Vagina (tissue), 2 donors: ENCODE data around the gene LRRC59. TPM values are rescaled to one million over a fixed set of nuclear protein-coding genes. Genes with fewer than 3 reads are reported as not detected.

ENCODE experiments used
- DNase-seq, 2 donors: peaks; one replicate each; pipeline ENCODE4 v3.0.0-alpha.2; 2017; ENCODE audit errors: extremely low spot score in 2 of 2
- H3K27ac ChIP-seq: fragments of 200-600 bp; sonication (generic); one replicate; pipeline ENCODE4 v1.5.1; 2019
- H3K27me3 ChIP-seq: fragments of 200-600 bp; sonication (generic); one replicate; pipeline ENCODE4 v1.5.1; 2019
- H3K36me3 ChIP-seq, 2 donors: fragments of 200-600 bp; sonication (generic); one replicate each; pipeline ENCODE4 v1.5.1; 2017 to 2019
- H3K4me1 ChIP-seq: fragments of 200-600 bp; sonication (generic); one replicate; pipeline ENCODE4 v1.5.1; 2019
- H3K4me3 ChIP-seq, 2 donors: fragments of 200-600 bp; sonication (generic); 1 replicate in 1 of 2; 2 replicates in 1 of 2; pipeline ENCODE4 v1.5.1; 2016 to 2019
- H3K9me3 ChIP-seq: fragments of 200-600 bp; sonication (generic); one replicate; pipeline ENCODE4 v1.5.1; 2019
- POLR2A ChIP-seq, 2 donors: fragments of 450-650 bp; IDR thresholded peaks; one replicate each; pipeline ENCODE4 v1.6.1; 2017; ENCODE audit warnings: antibody characterized with exemption in 2 of 2, mild to moderate bottlenecking in 2 of 2, moderate library complexity in 2 of 2
- POLR2AphosphoS5 ChIP-seq, 2 donors: sonication (generic); formaldehyde crosslinking; IDR thresholded peaks; one replicate each; pipeline ENCODE4 v1.9.0; 2017; ENCODE audit warnings: antibody characterized with exemption in 2 of 2, mild to moderate bottlenecking in 2 of 2, low read depth in 1 of 2; ENCODE audit not compliant: insufficient read depth in 1 of 2
- intact Hi-C: fragments of 100-400 bp; cut with DNase I; formaldehyde crosslinking; loops from one replicate; pipeline ENCODE4 v1.15.1; 2023
- total RNA-seq: library from RNA; depleted of rRNA; stranded (reverse); fragments of >200 nt; gene quantifications from one replicate; pipeline ENCODE4 v1.2.3, GENCODE V29; 2016
- TF ChIP-seq, protein P1 (sequence below), 3 experiments: fragments of 450-650 bp in 2 of 3; fragments of 200-600 bp in 1 of 3; sonication (generic) in 1 of 3; IDR thresholded peaks; one replicate each; pipeline ENCODE4 v1.5.1; 2017 to 2019; ENCODE audit warnings: antibody characterized with exemption in 3 of 3, mild to moderate bottlenecking in 2 of 3, moderate library complexity in 2 of 3

The LRRC59 gene
- total RNA-seq, 1 donor from 2014 or later = 49.6 TPM

GRCh38 chr17:50354776-50355175 lies 42.5 kb downstream of the LRRC59 start:
- TF ChIP-seq POLR2AphosphoS5 (IDR thresholded peaks at IDR 0.05; ENCODE audit: insufficient read depth in 1 of 2, low read depth in 1 of 2) (no peak), POLR2A (IDR thresholded peaks at IDR 0.05) (no peak)
- TF ChIP-seq, protein P1, sequence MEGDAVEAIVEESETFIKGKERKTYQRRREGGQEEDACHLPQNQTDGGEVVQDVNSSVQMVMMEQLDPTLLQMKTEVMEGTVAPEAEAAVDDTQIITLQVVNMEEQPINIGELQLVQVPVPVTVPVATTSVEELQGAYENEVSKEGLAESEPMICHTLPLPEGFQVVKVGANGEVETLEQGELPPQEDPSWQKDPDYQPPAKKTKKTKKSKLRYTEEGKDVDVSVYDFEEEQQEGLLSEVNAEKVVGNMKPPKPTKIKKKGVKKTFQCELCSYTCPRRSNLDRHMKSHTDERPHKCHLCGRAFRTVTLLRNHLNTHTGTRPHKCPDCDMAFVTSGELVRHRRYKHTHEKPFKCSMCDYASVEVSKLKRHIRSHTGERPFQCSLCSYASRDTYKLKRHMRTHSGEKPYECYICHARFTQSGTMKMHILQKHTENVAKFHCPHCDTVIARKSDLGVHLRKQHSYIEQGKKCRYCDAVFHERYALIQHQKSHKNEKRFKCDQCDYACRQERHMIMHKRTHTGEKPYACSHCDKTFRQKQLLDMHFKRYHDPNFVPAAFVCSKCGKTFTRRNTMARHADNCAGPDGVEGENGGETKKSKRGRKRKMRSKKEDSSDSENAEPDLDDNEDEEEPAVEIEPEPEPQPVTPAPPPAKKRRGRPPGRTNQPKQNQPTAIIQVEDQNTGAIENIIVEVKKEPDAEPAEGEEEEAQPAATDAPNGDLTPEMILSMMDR (IDR thresholded peaks at IDR 0.05) = no peak
- DNase-seq = no peak
- no peak overlapping the region for H3K4me3 ChIP-seq
- H3K4me1 ChIP-seq = peaks cover 8% of the 10 kb centered on the region
- H3K36me3 ChIP-seq = peaks cover 0 to 56% of the 10 kb centered on the region in 2 donors
- intact Hi-C loops = loop anchor here (10.0 kb wide), 1 partner anchor 120 kb away; the partner anchor contains the start of gene RSAD1
- H3K27ac ChIP-seq = no peak overlapping the region
- H3K27me3 ChIP-seq = no peaks in the 10 kb centered on the region
- H3K9me3 ChIP-seq = no peaks in the 10 kb centered on the region

DNA sequence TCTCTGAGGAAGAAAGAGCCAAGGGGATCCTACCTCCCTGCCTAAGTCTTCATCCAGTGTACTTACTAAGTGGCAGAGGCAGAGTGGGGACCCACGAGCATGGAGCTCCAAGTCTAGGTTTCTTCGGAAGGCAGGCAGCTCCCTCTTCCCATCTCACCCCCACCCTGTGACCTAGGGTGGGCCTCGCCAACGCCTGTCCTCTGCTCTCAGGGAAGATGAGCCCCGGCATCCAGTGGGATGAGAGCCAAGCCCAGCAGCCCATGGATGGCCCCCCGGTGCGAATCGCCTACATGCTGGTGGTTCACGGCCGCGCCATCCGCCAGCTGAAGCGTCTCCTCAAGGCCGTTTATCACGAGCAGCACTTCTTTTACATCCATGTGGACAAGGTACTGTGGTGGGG lies 43.1 kb downstream of the LRRC59 start:
- no peak for DNase-seq
- TF ChIP-seq POLR2AphosphoS5 (IDR thresholded peaks at IDR 0.05; ENCODE audit: insufficient read depth in 1 of 2, low read depth in 1 of 2) (no peak), POLR2A (IDR thresholded peaks at IDR 0.05) (no peak)
- TF ChIP-seq, protein P1 (IDR thresholded peaks at IDR 0.05) = no peak
- peaks cover 9% of the 10 kb centered on the region for H3K4me1 ChIP-seq
- H3K27me3 ChIP-seq = no peaks in the 10 kb centered on the region
- intact Hi-C loops = loop anchor here (10.0 kb wide), 1 partner anchor 121 kb away; the partner anchor contains the start of gene RSAD1
- H3K4me3 ChIP-seq = no peak overlapping the region
- H3K9me3 ChIP-seq = no peaks in the 10 kb centered on the region
- H3K27ac ChIP-seq = no peak overlapping the region
- peaks cover 0 to 54% of the 10 kb centered on the region in 2 donors for H3K36me3 ChIP-seq

DNA sequence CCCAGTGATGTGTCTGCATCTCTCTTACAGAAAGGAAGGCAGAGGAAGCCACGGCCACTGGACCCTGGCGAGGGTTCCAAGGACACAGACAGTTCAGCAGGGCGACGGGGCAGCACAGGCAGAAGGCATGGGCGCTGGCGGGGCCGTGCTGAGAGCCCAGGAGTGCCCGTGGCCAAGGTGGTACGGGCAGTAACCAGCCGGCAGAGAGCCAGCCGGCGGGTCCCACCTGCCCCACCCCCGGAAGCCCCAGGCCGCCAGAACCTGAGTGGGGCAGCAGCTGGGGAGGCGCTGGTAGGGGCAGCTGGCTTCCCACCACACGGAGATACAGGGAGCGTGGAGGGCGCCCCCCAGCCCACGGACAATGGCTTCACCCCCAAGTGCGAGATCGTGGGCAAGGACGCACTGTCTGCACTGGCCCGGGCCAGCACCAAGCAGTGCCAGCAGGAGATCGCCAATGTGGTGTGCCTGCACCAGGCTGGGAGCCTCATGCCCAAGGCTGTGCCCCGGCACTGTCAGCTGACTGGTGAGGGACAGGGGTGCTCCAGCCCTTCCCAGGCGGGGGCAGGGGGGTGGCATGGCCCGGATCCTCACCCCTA lies 43.6 kb downstream of the LRRC59 start:
- H3K4me1 ChIP-seq = peaks cover 14% of the 10 kb centered on the region
- no peaks in the 10 kb centered on the region for H3K9me3 ChIP-seq
- peaks cover 0 to 49% of the 10 kb centered on the region in 2 donors for H3K36me3 ChIP-seq
- intact Hi-C loops = loop anchor here (10.0 kb wide), 1 partner anchor 121 kb away; the partner anchor contains the start of gene RSAD1
- DNase-seq = no peak
- TF ChIP-seq, protein P1 (IDR thresholded peaks at IDR 0.05) = no peak
- TF ChIP-seq POLR2AphosphoS5 (IDR thresholded peaks at IDR 0.05; ENCODE audit: insufficient read depth in 1 of 2, low read depth in 1 of 2) = no peak
- TF ChIP-seq POLR2A (IDR thresholded peaks at IDR 0.05) = no peak
- no peaks in the 10 kb centered on the region for H3K27me3 ChIP-seq
- no peak overlapping the region for H3K27ac ChIP-seq
- H3K4me3 ChIP-seq = no peak overlapping the region

DNA sequence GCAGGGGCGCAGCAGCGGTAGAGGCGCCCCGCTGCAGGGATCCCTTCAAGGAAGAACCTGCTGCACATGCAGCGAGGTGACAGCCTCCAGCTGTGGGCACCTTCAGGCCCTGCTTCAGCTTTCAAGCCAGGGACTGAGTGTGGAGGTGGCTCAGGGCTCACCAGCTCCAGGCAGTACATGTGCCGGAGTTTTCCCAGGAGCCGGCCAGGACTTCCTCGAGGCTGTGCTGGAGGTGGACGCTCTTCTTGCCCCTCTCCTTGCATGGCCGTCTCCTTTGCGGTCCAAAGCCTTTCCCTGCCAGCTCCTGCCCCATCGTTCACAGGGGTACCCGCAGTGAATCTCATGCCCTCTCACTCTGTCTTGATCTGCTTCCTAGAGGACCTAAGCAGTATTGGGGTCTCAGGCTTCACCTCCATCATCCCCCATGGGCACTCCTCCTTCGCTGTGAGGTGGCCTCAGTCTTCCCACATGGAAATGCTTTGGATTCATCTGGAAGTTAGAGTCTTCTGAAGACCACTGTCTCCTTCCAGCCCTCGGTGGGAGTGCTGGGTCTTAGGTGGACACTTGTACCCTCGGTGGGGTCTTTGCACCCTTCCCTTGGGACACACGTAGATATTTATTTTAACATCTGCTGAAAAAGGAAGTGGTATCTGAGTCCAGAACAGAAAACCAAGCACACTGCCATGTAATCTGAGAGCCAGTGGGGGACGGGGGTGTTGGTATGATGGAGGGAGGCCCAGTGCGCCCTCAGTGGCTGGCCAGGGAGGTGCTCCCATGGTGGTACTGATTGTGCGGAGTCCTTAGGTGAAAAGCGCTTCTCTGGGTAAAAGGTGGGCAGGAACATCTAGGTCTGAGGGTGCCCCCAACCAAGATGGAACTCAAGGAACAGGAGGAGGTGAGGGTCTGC lies 44.4 kb downstream of the LRRC59 start:
- TF ChIP-seq, protein P1 (IDR thresholded peaks at IDR 0.05) = no peak
- no peak for TF ChIP-seq POLR2A (IDR thresholded peaks at IDR 0.05)
- TF ChIP-seq POLR2AphosphoS5 (IDR thresholded peaks at IDR 0.05; ENCODE audit: insufficient read depth in 1 of 2, low read depth in 1 of 2) = no peak
- Histone ChIP-seq H3K27ac (no peak overlapping the region), H3K4me1 (peaks cover 21% of the 10 kb centered on the region), H3K4me3 (no peak overlapping the region), H3K36me3 (peaks cover 0 to 41% of the 10 kb centered on the region in 2 donors), H3K27me3 (no peaks in the 10 kb centered on the region), H3K9me3 (no peaks in the 10 kb centered on the region)
- intact Hi-C loops = loop anchor here (10.0 kb wide), 1 partner anchor 122 kb away; the partner anchor contains the start of gene RSAD1
- DNase-seq = no peak
